ENCODE measurements around the gene IGFBP2.

IGFBP2 gene

DNA sequence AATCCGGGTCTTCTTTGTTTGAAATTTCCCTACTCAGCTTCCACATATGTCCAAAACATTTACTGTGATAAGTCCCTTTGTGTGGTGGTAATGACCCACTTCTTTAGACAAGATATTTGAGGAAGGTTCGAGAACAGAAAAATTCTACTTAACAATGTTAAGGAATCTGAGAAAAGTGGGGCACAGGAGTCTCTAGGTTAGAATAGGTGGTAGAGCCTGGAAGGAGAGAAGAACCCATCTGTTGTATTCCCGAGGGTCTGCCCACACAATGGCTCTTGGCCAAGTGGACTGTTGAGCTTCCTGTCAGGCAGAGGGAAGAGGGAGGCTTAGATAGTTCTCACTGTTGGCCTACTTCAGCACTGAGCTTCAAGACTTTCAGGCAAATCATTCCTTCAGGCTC is 4.3 kb downstream of the IGFBP2 start:
- no peak for DNase-seq

DNA sequence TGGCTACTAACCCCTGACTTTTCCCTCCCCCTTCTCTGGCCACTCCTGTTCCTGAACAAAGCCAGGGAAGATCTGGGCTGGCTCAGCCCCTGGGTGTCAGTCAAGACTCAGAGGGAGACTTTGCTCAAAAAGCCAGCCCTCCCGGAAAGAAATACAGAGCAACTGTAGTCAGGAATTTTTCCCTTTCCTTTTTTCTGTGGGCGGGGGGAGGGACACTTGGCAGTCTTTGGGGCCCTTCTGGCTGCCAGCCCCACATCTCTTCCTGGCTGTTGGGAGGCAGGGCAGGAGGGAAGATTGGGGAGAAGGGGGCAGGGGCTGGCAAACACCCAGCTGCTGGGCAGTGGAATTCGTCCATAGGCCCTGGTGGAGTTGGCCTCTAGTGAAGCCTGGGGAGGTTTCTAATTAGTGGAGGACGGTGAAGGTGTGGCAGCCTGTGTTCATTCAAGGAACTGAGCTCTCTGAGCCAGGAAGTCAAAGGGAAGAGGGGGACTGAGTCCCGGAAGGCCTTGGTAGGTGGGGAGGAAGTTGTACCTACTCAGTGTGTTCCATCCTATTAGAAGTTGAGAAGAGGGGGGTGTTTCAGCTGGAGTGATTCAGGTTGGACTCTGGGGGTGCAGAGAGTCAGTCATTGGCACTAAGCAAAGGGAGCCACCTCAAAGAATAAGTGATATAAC is 10.9 kb downstream of the IGFBP2 start:
- no peak for DNase-seq

DNA sequence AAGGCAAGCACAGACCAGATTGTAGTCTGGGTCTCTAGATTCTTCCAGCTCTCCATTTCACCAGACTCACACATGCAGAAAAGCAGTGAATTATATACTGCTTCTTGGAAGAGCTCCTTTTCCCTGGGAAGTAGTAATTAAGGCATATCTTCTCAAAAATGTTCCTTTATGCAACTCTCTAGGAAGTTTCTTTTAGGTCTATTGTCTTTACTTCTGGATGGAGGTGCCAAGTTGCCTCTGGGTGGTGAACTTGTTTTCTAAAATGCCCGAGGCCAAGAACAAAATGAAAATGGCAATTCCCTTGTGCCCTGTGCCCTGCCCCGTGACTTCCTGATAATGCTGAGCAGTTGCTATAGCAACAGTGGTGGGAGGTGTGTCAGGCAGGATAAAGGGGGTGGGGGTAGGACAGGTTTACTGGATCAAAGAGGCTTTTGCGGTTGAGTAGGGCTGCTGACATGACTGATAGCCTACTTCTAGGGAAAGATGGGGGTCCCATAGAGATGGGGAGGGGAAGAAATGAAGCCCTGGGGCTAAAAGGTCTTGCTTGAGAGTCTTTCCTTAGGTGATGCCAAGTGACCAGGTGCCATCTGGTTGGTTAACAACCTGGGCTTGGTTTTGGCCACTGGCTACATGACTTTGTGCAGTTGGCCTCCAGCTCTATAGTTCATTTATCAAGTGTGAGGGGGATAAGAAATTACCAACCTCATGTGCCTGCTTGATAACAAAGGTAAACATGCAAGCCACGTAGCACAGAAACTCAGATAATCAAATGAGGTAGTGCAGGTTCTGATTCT is 11.8 kb downstream of the IGFBP2 start:
- peak in 1 of 3 experiments; percentile 35 for DNase-seq

DNA sequence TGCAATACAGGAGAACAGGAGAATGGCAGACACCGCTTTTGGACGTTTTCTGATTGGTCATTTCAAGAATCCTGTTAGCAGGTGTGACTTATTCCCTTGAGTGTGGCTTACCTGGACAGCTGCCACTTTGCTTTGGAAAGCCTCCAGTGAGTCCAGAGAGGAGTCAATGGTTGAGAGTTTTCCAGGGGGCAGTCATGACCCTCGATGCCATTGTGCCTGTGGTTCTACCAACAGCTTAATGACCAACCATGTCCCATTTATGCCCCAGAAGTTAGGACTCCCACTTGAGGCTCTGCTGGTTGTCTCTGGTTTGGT is 12.4 kb downstream of the IGFBP2 start:
- DNase-seq = no peak

DNA sequence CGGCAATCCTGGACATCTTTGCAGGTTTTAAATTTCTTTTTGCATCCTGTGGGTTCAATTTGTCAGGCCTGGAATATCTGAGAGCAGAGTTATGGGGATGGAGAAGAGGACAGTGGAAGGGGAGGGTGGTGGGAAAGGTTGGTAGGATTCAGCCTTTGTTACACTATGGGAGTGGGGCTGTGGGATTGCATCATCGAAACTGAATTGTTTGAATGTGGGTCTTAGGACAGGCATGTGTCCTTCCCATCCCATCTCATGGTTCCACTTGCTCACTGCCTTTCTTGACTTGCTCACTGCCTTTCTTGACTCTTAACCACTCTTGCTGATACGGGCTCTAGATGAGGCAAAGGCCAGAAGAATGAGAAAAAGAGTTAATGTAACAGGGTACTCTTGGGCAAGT is 12.9 kb downstream of the IGFBP2 start:
- DNase-seq = no peak

DNA sequence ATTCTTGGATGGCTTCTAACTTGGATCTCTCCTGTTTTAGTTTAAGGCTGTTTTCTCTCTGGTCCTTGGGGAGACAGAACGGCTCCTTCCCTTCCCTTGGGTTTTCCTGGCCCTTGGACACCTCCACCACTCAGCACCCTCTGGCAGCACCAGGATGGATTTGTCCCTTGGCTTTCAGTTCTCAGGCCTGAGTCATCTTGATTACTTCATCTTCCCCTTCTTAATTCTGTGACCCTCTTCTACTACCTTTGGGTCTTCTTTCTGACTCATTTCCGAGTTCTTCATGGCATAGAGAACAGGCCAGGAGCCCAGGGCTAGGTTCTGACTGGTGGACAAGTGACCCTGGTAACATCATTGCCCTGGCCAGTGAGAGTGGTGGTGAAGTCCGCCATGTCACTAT is 14.9 kb downstream of the IGFBP2 start:
- no peak for DNase-seq

DNA sequence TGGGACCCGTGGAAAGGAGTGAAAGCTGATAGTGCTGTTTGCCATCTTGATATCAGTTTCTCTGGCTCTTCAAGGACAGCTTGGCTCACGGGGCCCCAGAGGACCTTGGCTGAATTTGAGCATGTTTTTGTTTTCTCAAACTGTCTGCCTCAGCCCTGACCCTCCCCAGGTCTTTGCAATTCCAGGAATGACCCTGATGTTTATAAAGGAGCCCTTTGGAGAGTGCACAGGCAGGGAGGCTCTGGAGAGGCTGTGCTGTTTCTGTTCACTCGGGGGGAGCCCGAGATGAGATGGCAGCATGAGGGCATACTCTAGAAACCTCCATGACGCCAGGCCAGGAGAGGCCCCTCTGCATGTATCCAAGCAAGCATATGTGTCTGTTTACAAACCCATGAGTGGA is 16.4 kb downstream of the IGFBP2 start:
- DNase-seq = no peak

DNA sequence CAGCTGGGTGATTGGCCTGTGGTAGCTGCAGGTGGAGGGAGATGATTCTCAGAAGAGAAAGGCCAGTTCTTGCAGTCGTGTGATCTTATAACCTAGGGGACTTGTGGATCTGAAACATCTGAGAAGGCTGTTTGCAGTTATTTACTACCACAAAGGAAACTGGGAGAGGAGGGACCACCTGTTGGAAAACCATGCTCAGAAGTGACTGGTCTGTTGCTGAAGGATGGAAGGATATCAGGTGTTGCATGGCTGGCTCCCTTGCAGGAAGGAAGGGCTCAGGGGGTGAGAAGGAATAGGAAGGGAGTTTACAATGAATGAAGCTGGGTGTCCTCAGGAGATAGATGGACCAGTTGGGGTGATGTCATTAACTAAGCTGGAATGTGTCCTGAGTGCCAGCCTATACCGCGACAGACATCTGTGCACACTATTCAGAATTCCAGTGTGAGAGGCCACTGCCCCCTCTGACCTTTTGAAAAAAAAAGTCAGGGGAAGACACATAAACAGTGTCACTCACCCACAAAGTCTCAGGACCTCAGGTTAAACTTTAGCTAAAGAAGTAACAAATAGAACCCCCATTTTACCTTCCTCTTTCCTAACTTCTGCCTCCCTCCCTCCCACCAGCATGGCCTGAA is 17.5 kb downstream of the IGFBP2 start:
- no peak for DNase-seq

DNA sequence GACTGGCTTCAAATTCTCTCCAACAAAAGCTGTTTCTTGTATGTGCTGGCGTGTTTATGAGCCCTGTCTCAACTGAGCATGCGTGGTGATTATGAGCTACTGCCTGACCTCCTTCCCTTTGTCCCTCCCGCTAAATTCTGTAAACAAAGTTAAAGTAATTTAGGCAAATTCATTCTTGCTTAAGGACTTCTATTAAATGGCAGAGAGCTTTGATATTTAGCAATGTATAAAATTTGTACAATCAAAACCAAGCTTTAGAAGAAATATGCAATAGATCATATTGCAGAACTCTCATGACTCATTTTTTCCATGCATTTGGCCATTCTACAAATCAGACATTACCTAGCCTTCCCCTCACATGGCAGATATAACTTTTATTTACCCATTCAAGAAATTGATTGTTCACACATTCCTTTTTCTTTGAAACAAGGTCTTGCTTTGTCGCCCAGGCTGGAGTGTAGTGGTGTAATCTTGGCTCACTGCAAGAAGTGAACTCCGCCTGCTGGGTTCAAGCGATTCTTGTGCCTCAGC is 18.2 kb downstream of the IGFBP2 start:
- DNase-seq = no peak

DNA sequence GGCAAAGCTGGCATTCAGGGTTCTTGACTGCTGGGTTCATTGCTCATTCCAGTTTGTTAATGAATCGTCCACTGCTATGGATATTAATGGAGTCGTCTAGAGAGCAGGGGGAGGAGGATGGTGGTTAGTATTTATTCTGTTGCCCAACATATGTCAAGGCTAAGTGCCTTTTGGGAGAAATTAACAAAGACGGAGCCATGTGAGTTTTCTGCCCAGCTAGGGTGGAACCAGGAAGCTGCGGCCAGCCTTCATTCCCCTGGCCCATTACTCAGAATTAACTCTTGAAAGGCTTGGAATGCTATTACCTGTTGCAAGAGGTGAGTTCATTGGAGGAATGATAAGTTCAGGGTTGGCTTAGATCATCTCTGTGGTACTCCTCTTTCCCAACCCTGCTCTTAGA is 19.3 kb downstream of the IGFBP2 start:
- DNase-seq = no peak

DNA sequence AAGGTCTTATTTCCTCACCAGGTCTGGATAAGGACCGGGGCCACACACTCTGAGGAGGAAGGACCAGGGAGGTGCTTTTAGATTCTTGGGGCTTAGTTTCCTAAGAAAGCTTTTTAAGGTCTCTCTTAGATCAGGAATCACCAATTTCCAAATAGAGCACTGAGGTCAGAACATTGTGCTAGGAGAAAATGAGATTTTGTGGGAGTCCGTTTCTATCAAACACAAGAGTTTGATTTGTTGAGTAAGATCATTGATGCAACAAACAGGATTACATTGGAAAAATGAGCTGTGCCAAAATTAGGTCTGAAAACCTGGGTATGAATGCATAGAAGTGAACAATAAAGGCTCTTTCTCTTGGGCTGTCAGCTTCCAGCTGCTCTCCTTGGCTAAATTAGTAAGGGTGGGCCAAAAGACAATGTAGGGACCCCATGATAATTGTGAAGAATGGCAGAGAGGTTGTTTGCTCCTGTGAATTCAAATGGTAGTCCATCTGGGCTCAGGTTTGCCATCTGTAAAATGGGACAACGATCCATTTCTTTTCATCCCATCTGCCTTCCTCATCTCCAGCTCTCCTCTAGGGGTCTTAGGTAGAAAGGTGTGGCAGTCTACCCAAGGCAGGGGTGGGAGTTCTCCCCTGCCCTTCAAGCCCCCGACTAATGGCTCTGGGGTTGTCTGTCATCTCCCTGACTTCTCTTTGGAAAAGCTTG is 20.0 kb downstream of the IGFBP2 start:
- no peak for DNase-seq

DNA sequence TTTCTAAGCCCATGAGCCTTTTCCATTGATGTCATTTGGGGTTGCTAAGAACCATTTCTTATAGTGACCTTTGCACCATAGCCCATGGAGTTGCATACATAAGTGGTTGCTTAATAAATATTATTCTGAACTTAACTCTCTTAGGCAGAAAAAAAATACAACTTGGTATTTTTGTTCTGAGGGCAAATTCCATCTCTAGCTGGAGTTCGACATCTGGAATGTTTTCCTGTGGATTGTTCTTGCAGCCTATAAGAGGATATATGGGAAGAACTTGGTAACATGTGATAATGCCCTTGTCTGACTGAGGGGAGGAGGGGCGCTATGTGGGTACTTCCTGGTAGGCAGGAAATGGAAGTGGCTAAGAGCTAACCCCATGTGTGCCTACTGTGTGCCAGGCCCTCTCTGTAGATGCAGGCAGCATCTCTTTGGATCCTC is 20.7 kb downstream of the IGFBP2 start:
- DNase-seq = no peak

DNA sequence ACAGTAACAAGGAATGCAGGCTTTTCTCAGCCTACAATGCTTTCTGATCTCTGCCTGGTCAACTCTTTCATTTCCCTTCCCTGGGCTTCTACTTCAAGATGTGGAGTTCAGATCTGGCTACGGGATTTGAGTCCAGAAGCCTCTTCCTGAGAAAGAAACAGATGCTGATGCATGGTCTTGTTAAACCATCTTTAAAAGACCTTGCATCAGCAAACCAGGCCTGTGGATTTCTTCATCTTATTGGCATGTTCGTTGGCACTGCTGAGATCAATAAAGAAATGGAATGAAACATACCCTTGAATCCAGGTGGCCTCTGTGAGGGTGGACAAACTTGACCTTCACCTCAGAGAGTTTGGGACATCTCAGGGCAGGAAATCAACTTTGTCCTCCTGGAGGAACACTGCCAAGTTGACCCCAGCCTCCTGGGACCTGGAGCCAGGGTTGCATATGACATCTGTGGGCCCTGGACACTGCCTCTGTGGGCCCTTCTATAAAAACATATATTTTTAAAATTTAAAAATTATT is 21.4 kb downstream of the IGFBP2 start:
- no peak for DNase-seq

DNA sequence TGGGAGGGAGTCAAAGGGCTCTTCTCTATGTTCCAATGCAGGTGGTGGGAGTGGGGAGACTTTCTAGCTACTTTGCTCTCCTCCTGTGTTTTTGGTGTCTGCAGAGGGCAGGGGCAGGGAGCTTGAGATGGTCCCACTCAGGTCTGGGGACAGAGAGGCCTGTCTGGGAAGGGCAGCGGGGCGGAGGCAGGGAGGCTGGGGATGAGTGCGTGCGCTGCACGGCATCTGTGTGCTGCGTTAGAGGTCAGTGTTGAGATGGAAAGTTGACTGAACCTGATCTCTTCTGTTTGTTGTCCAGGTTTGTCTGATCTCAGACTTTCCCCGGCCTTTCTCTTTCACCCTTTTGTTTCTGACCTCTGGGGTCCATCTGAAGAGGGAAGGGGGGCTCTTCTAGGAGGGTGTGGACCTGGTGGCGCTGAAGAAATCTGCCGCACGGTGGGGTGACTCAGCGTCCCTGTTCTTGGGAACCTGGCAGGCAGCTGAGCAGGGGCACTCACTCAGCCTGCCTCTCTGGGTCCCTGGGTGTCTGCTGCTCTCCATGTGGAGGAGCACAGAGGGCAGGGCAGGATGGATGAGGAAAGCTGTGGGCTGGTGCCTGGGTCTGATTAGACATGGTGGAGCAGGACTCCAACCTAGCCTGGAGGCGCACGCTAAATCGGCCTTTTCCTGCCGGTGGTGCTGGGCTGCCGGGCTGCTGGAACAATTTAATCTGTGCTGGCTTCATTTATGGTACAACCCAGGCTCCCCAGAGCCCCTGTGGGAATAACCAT is 24.1 kb downstream of the IGFBP2 start:
- DNase-seq = no peak

DNA sequence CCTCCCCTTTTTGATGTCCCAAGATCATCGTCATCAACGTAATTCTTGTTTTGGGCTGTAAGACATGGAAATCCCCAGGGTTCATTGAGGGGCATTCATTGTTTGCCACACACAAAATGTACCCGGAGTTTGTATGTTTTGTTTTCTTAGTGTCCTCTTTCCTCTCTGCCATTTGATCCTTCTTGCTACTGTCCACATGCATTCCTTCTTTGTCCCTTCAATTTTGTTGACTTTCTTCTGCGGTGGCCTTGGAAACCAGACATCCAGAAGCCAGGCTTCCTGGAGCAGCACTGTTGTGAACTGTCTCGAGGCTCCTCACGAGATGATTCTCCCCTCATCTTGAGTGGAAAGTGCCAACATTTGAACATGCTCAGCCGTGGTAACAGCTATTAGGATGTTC is 24.8 kb downstream of the IGFBP2 start:
- no peak for DNase-seq

DNA sequence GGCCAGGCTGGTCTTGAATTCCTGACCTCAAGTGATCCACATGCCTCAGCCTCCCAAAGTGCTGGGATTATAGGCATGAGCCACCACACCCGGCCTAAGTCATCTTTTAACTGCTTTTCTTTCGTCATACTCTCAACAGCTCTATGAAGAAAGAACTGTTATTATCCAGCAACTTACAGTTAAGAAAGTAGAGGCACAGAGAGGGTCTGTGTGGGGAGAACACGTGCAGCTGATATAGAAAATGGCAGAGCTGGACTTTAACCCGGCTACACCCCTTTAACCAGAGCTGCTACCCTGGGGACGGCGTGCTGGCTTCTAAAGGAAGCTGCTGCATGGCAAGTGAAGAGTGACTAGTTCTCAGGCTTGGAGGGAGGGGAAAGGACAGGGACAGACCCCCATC is 25.5 kb downstream of the IGFBP2 start:
- DNase-seq = no peak

DNA sequence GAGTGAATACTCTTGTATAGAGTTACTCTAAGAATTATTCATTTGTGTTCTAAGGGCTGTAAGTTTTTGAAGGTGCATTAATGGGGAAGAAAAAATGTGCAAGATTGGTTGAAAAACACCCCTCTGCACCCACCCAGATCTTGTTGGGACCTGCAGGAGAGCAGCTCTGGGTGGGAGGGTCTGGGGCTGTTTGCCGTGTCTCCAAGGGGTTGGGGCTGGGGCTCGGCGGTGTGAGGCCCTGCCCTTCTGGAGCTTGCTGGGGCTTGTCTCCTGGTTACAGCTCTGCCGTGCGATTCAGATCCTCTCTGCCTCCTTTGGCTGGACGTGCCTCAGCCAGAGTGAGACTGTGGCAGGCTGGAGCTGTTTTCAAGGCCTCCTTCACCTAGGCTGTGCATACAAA is 26.1 kb downstream of the IGFBP2 start:
- DNase-seq = no peak

DNA sequence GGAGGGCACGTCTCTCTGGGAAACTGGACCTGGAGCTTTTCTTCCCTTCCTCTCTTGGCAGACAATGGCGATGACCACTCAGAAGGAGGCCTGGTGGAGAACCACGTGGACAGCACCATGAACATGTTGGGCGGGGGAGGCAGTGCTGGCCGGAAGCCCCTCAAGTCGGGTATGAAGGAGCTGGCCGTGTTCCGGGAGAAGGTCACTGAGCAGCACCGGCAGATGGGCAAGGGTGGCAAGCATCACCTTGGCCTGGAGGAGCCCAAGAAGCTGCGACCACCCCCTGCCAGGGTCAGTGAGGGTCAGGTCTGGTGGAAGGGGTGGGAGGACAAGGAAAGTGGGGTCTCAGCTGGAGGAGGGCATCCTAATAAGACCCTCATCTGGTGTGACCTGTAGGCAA is 27.3 kb downstream of the IGFBP2 start:
- DNase-seq = no peak

DNA sequence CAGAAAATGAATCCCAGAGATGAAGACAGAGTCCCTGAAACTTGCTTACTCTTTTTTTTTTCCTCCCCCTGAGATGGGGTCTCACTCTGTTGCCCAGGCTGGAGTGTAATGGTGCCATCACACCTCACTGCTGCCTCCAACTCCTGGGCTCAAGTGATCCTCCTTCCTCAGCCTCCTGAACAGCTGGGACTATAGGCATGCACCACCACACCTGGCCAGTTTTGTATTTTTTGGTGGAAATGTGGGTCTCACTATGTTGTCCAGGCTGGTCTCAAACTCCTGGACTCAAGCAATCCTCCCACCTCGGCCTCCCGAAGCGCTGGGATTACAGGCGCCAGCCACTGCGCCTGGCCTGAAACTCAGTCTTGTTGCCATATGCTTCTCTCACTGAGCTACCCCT is 27.8 kb downstream of the IGFBP2 start:
- DNase-seq = no peak

DNA sequence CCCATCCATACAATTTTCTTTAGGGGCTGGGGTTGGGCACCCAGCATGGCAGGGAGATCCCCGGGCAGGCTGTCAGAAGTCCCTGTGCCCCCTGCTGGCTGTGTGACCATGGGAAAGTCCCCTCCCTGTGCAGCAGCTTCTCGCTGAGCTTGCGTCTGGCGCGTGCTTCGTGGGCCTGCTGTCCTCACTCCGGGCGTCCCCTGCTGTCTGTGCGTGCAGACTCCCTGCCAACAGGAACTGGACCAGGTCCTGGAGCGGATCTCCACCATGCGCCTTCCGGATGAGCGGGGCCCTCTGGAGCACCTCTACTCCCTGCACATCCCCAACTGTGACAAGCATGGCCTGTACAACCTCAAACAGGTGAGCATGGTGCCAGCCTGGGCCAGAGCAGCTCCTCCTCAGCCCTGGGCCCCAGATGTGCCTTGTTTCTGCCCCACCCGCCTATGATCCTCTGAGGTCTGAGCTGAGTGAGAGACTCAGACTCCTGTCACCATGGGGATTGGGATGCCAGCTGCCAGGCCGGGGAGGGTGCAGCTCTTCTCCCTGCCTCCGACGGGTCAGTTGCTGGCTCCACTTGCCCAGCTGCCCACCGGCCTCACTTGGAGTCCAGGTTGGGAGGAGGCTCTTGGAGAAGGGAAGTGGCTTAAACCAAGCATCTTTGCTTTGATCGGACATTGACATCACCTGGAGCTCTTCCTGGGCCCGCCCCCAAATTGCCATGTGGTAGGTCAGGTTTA is 28.6 kb downstream of the IGFBP2 start:
- no peak for DNase-seq

DNA sequence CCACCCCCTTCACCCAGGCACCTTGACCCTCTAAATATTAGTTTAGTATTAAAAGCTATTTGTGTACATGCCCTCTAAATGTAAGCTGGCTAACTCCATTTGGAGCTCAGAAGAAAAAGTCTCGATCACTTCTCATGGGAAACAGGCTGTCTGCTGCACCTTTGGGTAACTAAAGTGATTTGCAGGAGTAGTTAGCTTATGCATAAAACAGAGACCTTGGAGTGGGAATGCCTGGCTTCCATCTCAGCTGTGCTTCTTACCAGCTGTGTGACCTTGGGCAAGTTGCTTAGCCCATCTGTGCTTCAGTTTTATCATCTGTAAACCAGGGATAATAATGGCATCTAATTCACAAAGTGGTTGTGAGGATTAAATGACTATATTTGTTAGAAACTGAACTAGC is 29.9 kb downstream of the IGFBP2 start:
- no peak for DNase-seq

DNA sequence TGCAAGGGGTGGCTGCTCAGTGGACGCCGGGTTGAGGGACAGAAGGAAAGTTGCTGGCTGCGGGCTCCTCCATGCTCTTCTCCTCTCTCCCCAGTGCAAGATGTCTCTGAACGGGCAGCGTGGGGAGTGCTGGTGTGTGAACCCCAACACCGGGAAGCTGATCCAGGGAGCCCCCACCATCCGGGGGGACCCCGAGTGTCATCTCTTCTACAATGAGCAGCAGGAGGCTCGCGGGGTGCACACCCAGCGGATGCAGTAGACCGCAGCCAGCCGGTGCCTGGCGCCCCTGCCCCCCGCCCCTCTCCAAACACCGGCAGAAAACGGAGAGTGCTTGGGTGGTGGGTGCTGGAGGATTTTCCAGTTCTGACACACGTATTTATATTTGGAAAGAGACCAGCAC is 30.6 kb downstream of the IGFBP2 start:
- no peak for DNase-seq

Data from NCI-H1417 (cell line).